GM13977 (cell line): ENCODE results near the gene RLN2.
A peak's percentile ranks its signal among the peaks of the same experiment; 100 is the strongest.
"Not testable (repeated sequence)": the region's sequence is repeated elsewhere in the genome, so short reads cannot be mapped to it uniquely, and the experiment has no call there.

Experiments
- DNase-seq: peaks from one replicate; pipeline ENCODE4 v3.0.0; 2012; ENCODE audit warnings: low spot score
- CTCF ChIP-seq: IDR thresholded peaks from 2 replicates; pipeline ENCODE4 v1.5.1; 2012; ENCODE audit warnings: mild to moderate bottlenecking, control low read depth; ENCODE audit not compliant: insufficient read depth; ENCODE audit errors: extremely low read depth, missing control alignments
- in situ Hi-C: fragments of 300-500 bp; cut with MboI; formaldehyde crosslinking; loops from one replicate; pipeline ENCODE4 v1.12.0; 2022; ENCODE audit warnings: low sequenced_read_pairs, low pct_unique_long_range_greater_than_20kb, mixed read lengths, inconsistent platforms; ENCODE audit not compliant: unreplicated experiment

Gene RLN2

GRCh38 chr9:5326187-5326586 lies 21.7 kb upstream of the RLN2 start:
- no peak for DNase-seq
- TF ChIP-seq CTCF = no peak
- in situ Hi-C loops = no loop called here

- in situ Hi-C loops = not testable (repeated sequence)
Observed at GRCh38 chr9:5321601-5322000, 17.1 kb upstream of the RLN2 start.

GRCh38 chr9:5321058-5321457 lies 16.5 kb upstream of the RLN2 start:
- in situ Hi-C loops = no loop called here
- TF ChIP-seq CTCF = peak; percentile 8
- peak; percentile 14 for DNase-seq

More at GRCh38 chr9:5321601-5322000, 17.1 kb upstream of the RLN2 start:
- DNase-seq = not testable (repeated sequence)

GRCh38 chr9:5316406-5316805 lies 11.9 kb upstream of the RLN2 start:
- DNase-seq, in situ Hi-C loops: not testable (repeated sequence)

- no peak for TF ChIP-seq CTCF
- DNase-seq = no peak
- in situ Hi-C loops = no loop called here
Observed at GRCh38 chr9:5315187-5315923, 10.8 kb upstream of the RLN2 start.

- TF ChIP-seq CTCF = no peak
- no peak for DNase-seq
- in situ Hi-C loops = no loop called here
Observed at GRCh38 chr9:5310851-5311250, 6.3 kb upstream of the RLN2 start.

GRCh38 chr9:5305741-5306140 lies 1.2 kb upstream of the RLN2 start:
- DNase-seq = no peak
- in situ Hi-C loops = no loop called here

More at GRCh38 chr9:5305741-5306140, 1.2 kb upstream of the RLN2 start:
- no peak for TF ChIP-seq CTCF
